H1 (cell line): ENCODE results near the gene WNT8B. TPM values are rescaled to one million over a fixed set of nuclear protein-coding genes. Genes with fewer than 3 reads are reported as not detected.

ENCODE experiments used
- CTCF ChIA-PET: fragments of 300-600 bp; sonication (Branson Sonifier 250); formaldehyde crosslinking; loops from one replicate; lab custom pipeline; 2021; ENCODE audit not compliant: partially characterized antibody; lab: Charles Lee
- POLR2A ChIA-PET: fragments of 300-600 bp; sonication (Branson Sonifier 250); formaldehyde crosslinking; loops from one replicate; lab custom pipeline; 2021; ENCODE audit warnings: inconsistent platforms; ENCODE audit not compliant: partially characterized antibody; lab: Charles Lee
- DNase-seq, 2 experiments: peaks; one replicate each; pipeline versions ENCODE4 v3.0.0 to v3.0.0-alpha.2; 2010 to 2022; ENCODE audit warnings: low spot score in 2 of 2, low read depth in 1 of 2, mixed read lengths in 1 of 2
- FAIRE-seq: peaks from 2 replicates; lab custom pipeline; 2011; peaks lifted over from hg19 to GRCh38; lab: Jason Lieb, UNC
- H2AFZ ChIP-seq: 2 replicates; pipeline ENCODE4 v1.8.1; 2012; ENCODE audit warnings: low read length, inconsistent platforms
- H2AK5ac ChIP-seq: 2 replicates; pipeline ENCODE4 v1.6.1; 2013; ENCODE audit warnings: low read depth, low read length
- H2BK120ac ChIP-seq: replicated peaks from 2 replicates; pipeline ENCODE3; 2013; ENCODE audit warnings: low read depth, low read length, inconsistent platforms
- H2BK12ac ChIP-seq: 2 replicates; pipeline ENCODE4 v1.6.1; 2013; ENCODE audit warnings: low read depth, low read length
- H2BK15ac ChIP-seq: 2 replicates; pipeline ENCODE4 v1.6.1; 2013; ENCODE audit warnings: low read length
- H2BK20ac ChIP-seq: 2 replicates; pipeline ENCODE4 v1.6.1; 2013; ENCODE audit warnings: low read length
- H2BK5ac ChIP-seq: 2 replicates; pipeline ENCODE4 v1.6.1; 2013; ENCODE audit warnings: low read depth, low read length
- H3K14ac ChIP-seq: 2 replicates; pipeline ENCODE4 v1.6.1; 2013; ENCODE audit warnings: inconsistent platforms; ENCODE audit not compliant: insufficient read length
- H3K18ac ChIP-seq: 2 replicates; pipeline ENCODE4 v1.6.1; 2013; ENCODE audit warnings: low read length; ENCODE audit errors: extremely low read depth
- H3K23ac ChIP-seq: 2 replicates; pipeline ENCODE4 v1.6.1; 2013; ENCODE audit warnings: inconsistent platforms; ENCODE audit not compliant: insufficient read length
- H3K23me2 ChIP-seq: 2 replicates; pipeline ENCODE4 v1.6.1; 2013; ENCODE audit warnings: low read depth, low read length
- H3K27ac ChIP-seq: 2 replicates; pipeline ENCODE4 v1.6.1; 2011; ENCODE audit warnings: low read depth, low read length, inconsistent platforms
- H3K27me3 ChIP-seq, 4 experiments: replicated peaks in 1 of 4; 1 replicate in 1 of 4; 2 replicates in 3 of 4; pipeline versions ENCODE4 v1.6.1 to v1.8.1; 2011 to 2013; ENCODE audit warnings: low read length in 3 of 4, mild to moderate bottlenecking in 3 of 4, inconsistent platforms in 2 of 4, mixed read lengths in 2 of 4, moderate library complexity in 1 of 4; ENCODE audit not compliant: control insufficient read depth in 3 of 4, insufficient read depth in 3 of 4; ENCODE audit errors: extremely low read depth in 1 of 4
- H3K36me3 ChIP-seq, 4 experiments: 2 replicates each; pipeline versions ENCODE4 v1.6.1 to v1.8.1; 2011 to 2013; ENCODE audit warnings: mild to moderate bottlenecking in 4 of 4, low read length in 3 of 4, moderate library complexity in 2 of 4, control low read depth in 1 of 4, inconsistent platforms in 1 of 4; ENCODE audit not compliant: insufficient read depth in 4 of 4, control insufficient read depth in 2 of 4
- H3K4ac ChIP-seq: replicated peaks from 2 replicates; pipeline ENCODE3; 2013; ENCODE audit warnings: low read length, low read depth, mixed read lengths, inconsistent platforms; ENCODE audit not compliant: insufficient read length
- H3K4me1 ChIP-seq, 4 experiments: replicated peaks in 1 of 4; 1 replicate in 1 of 4; 2 replicates in 3 of 4; pipeline versions ENCODE4 v1.6.1 to v1.8.1; 2011 to 2013; ENCODE audit warnings: low read length in 3 of 4, inconsistent platforms in 2 of 4, mixed read lengths in 1 of 4; ENCODE audit not compliant: insufficient read depth in 4 of 4, control insufficient read depth in 3 of 4
- H3K4me2 ChIP-seq, 2 experiments: 2 replicates each; pipeline versions ENCODE4 v1.6.1 to v1.8.1; 2011 to 2013; ENCODE audit warnings: low read depth in 2 of 2, low read length in 2 of 2, control low read depth in 1 of 2, inconsistent platforms in 1 of 2, mild to moderate bottlenecking in 1 of 2; ENCODE audit not compliant: insufficient read depth in 1 of 2
- H3K4me3 ChIP-seq, 4 experiments: fragments of 200-600, 300-600 bp in 1 of 4; sonication (generic), shearing (Covaris generic), sonication (Bioruptor Twin) in 1 of 4; 2 replicates each; pipeline versions ENCODE4 v1.5.1 to v1.8.1; 2011 to 2016; ENCODE audit warnings: low read length in 4 of 4, low read depth in 3 of 4, control low read depth in 2 of 4, inconsistent platforms in 2 of 4, mild to moderate bottlenecking in 2 of 4, mixed read lengths in 1 of 4, moderate library complexity in 1 of 4; ENCODE audit not compliant: insufficient read depth in 2 of 4; ENCODE audit errors: extremely low read depth in 1 of 4
- H3K56ac ChIP-seq: replicated peaks from 2 replicates; pipeline ENCODE3; 2013; ENCODE audit warnings: low read depth, mild to moderate bottlenecking, mixed read lengths, low read length, inconsistent platforms; ENCODE audit not compliant: insufficient read length
- H3K79me1 ChIP-seq: 2 replicates; pipeline ENCODE4 v1.6.1; 2013; ENCODE audit warnings: low read depth, low read length, control low read depth
- H3K79me2 ChIP-seq, 2 experiments: 2 replicates each; pipeline versions ENCODE4 v1.6.1 to v1.8.1; 2012 to 2013; ENCODE audit warnings: low read length in 2 of 2, mild to moderate bottlenecking in 2 of 2, inconsistent platforms in 1 of 2; ENCODE audit not compliant: insufficient read depth in 2 of 2, control insufficient read depth in 1 of 2
- H3K9ac ChIP-seq, 4 experiments: replicated peaks in 1 of 4; 1 replicate in 1 of 4; 2 replicates in 3 of 4; pipeline versions ENCODE4 v1.6.1 to v1.8.1; 2011 to 2013; ENCODE audit warnings: low read depth in 3 of 4, low read length in 3 of 4, control low read depth in 2 of 4, mild to moderate bottlenecking in 2 of 4, moderate library complexity in 2 of 4, inconsistent platforms in 1 of 4; ENCODE audit errors: extremely low read depth in 1 of 4
- H3K9me3 ChIP-seq, 2 experiments: 2 replicates each; pipeline versions ENCODE4 v1.6.1 to v1.8.1; 2012 to 2013; ENCODE audit warnings: mild to moderate bottlenecking in 2 of 2, moderate library complexity in 2 of 2, control low read depth in 1 of 2, inconsistent platforms in 1 of 2, low read depth in 1 of 2, low read length in 1 of 2, mixed read lengths in 1 of 2; ENCODE audit not compliant: insufficient read depth in 2 of 2
- H4K20me1 ChIP-seq, 2 experiments: replicated peaks in 1 of 2; 2 replicates each; pipeline versions ENCODE3 to v1.8.1; 2011 to 2013; ENCODE audit warnings: inconsistent platforms in 2 of 2, low read length in 2 of 2, mild to moderate bottlenecking in 1 of 2; ENCODE audit not compliant: insufficient read depth in 2 of 2, control insufficient read depth in 1 of 2
- H4K5ac ChIP-seq: 2 replicates; pipeline ENCODE4 v1.6.1; 2013; ENCODE audit warnings: low read length, low read depth, mixed read lengths, inconsistent platforms; ENCODE audit not compliant: insufficient read length
- H4K8ac ChIP-seq: 2 replicates; pipeline ENCODE4 v1.8.0; 2013; ENCODE audit warnings: mild to moderate bottlenecking, moderate library complexity, low read length, inconsistent platforms; ENCODE audit not compliant: insufficient read depth; ENCODE audit errors: extremely low read depth
- H4K91ac ChIP-seq: replicated peaks from 2 replicates; pipeline ENCODE3; 2013; ENCODE audit warnings: low read length, mixed read lengths, inconsistent platforms; ENCODE audit not compliant: insufficient read length
- BACH1 ChIP-seq: IDR thresholded peaks from 2 replicates; pipeline ENCODE4 v1.6.1; 2012; ENCODE audit warnings: low read length, improper control_type of control experiment
- BCL11A ChIP-seq, 2 experiments: IDR thresholded peaks; one replicate each; pipeline ENCODE4 v1.6.1; 2011; ENCODE audit warnings: low read depth in 2 of 2, low read length in 2 of 2, mild to moderate bottlenecking in 2 of 2
- CBX8 ChIP-seq: fragments of 300-800, 300-1000 bp; sonication (generic); IDR thresholded peaks from 2 replicates; pipeline ENCODE4 v1.7.1; 2016; ENCODE audit warnings: low read depth, low read length, borderline replicate concordance
- POLR2A ChIP-seq, 2 experiments: IDR thresholded peaks; 1 replicate in 1 of 2; 2 replicates in 1 of 2; pipeline ENCODE4 v1.6.1; 2011; ENCODE audit warnings: low read depth in 2 of 2, low read length in 2 of 2, mild to moderate bottlenecking in 2 of 2; ENCODE audit errors: control extremely low read depth in 1 of 2
- RFX5 ChIP-seq: IDR thresholded peaks from 2 replicates; pipeline ENCODE4 v1.6.1; 2011; ENCODE audit warnings: low read depth, low read length, improper control_type of control experiment, borderline replicate concordance
- SAP30 ChIP-seq: fragments of 300-600 bp; sonication (generic); IDR thresholded peaks from 2 replicates; pipeline ENCODE4 v1.7.1; 2012; ENCODE audit warnings: low read length, moderate library complexity, mild to moderate bottlenecking, inconsistent platforms; ENCODE audit not compliant: insufficient read depth, insufficient replicate concordance
- TAF7 ChIP-seq: optimal IDR thresholded peaks from 2 replicates; pipeline ENCODE3; 2011; ENCODE audit warnings: low read depth, mild to moderate bottlenecking, inconsistent platforms, low read length, moderate library complexity, borderline replicate concordance
- WGBS, 2 experiments: shearing (Covaris generic) in 1 of 2; methylation state at CpG; one replicate each; pipeline versions ENCODE4 v1.1.6 to v1.1.7; 2013 to 2015; ENCODE audit warnings: low lambda C conversion rate in 2 of 2, mixed read lengths in 2 of 2, inconsistent platforms in 1 of 2, low coverage in 1 of 2, missing lambda C conversion rate in 1 of 2; ENCODE audit not compliant: insufficient replicate concordance in 2 of 2, insufficient coverage in 1 of 2, insufficient read length in 1 of 2; ENCODE audit errors: extremely low coverage in 1 of 2, missing lambda C conversion rate in 1 of 2; 5-methylcytosine and 5-hydroxymethylcytosine counted together
- polyA plus RNA-seq, 7 experiments: library from polyadenylated mRNA; depleted of rRNA in 3 of 7; stranded (reverse) in 5 of 7; unstranded in 2 of 7; fragments of >200 nt in 5 of 7; fragments of 200-250 nt in 2 of 7; gene quantifications; 1 replicate in 5 of 7; 2 replicates in 1 of 7; 4 replicates in 1 of 7; pipeline versions ENCODE4 v1.2.1 to v1.2.3, GENCODE V29; 2011 to 2013; ENCODE audit warnings: missing spikeins in 2 of 7, mixed read lengths in 2 of 7
- total RNA-seq: library from RNA; stranded (reverse); fragmentation: NEBNext Ultra II Directional; extraction: Animal tissue kit (Norgen Biotek cat#: 25700); gene quantifications from 2 replicates; pipeline ENCODE4 v1.2.1, GENCODE V29; 2021
- TF ChIP-seq, protein P1 (sequence below), 3 experiments: IDR thresholded peaks; 1 replicate in 2 of 3; 2 replicates in 1 of 3; pipeline versions ENCODE4 v1.5.1 to v1.6.1; 2011; ENCODE audit warnings: low read length in 3 of 3, mild to moderate bottlenecking in 3 of 3, inconsistent platforms in 2 of 3, low read depth in 1 of 3, moderate library complexity in 1 of 3; ENCODE audit not compliant: insufficient read depth in 1 of 3; ENCODE audit errors: control extremely low read depth in 1 of 3

The WNT8B gene
- total and polyA plus RNA-seq, 2 of the 8 experiments (the other 6 are each of a cell fraction or from before 2014, with no cell fraction given), result 0.20 to 0.67 TPM

GRCh38 chr10:100433253-100434240 is 29.3 kb upstream of the WNT8B start:
- Histone ChIP-seq H2AFZ (no peak overlapping the region), H3K4ac (no peak overlapping the region), H2BK5ac (no peak overlapping the region), H3K18ac (no peak overlapping the region), H2BK120ac (no peak overlapping the region), H2BK12ac (no peak overlapping the region), H3K79me1 (no peaks in the 10 kb centered on the region), H3K14ac (no peak overlapping the region), H4K8ac (no peak overlapping the region), H4K5ac (no peak overlapping the region), H3K23ac (no peak overlapping the region), H4K91ac (no peak overlapping the region), H3K4me2 (no peak overlapping the region), H3K4me3 (no peak overlapping the region), H3K27me3 (no peaks in the 10 kb centered on the region), H3K79me2 (no peaks in the 10 kb centered on the region), H2AK5ac (no peak overlapping the region), H2BK20ac (no peak overlapping the region), H2BK15ac (no peak overlapping the region), H4K20me1 (no peaks in the 10 kb centered on the region), H3K56ac (no peak overlapping the region), H3K27ac (no peak overlapping the region), H3K4me1 (peaks cover 0 to 2% (median 0%) of the 10 kb centered on the region in 4 experiments; a peak in 1 of 7 replicates), H3K36me3 (no peaks in the 10 kb centered on the region), H3K23me2 (no peaks in the 10 kb centered on the region), H3K9ac (no peak overlapping the region), H3K9me3 (no peaks in the 10 kb centered on the region)
- ChIA-PET CTCF (interaction anchor here (0.6 to 6.2 kb wide), 56 partner anchors 7 to 582 kb away, joined by 3 to 226 read pairs (median 4); partner anchors contain the start of genes HIF1AN, PKD2L1, SCD and SEC31B), POLR2A (interaction anchor here (0.7 to 2.4 kb wide), 5 partner anchors 60 to 97 kb away, joined by 3 to 7 read pairs (median 3); partner anchors contain the start of gene SCD)
- peak; percentile 95 to 99 for DNase-seq
- 37% methylated on average over 13 of the region's 13 CpGs; no CpG with 5 or more reads in 1 of the 2 experiments for WGBS, 2 experiments
- FAIRE-seq, result peak; percentile 99
- TF ChIP-seq RFX5 (peak; percentile 62; the same call in 1 of the 2 replicates), BACH1 (no peak), BCL11A (IDR thresholded peaks at IDR 0.05; ENCODE audit: low read depth in 2 of 2, low read length in 2 of 2) (no peak), POLR2A (IDR thresholded peaks at IDR 0.05; ENCODE audit: control extremely low read depth in 1 of 2, low read depth in 2 of 2, low read length in 2 of 2) (no peak), TAF7 (peak; percentile 23), SAP30 (no peak), CBX8 (no peak)
- TF ChIP-seq, protein P1, sequence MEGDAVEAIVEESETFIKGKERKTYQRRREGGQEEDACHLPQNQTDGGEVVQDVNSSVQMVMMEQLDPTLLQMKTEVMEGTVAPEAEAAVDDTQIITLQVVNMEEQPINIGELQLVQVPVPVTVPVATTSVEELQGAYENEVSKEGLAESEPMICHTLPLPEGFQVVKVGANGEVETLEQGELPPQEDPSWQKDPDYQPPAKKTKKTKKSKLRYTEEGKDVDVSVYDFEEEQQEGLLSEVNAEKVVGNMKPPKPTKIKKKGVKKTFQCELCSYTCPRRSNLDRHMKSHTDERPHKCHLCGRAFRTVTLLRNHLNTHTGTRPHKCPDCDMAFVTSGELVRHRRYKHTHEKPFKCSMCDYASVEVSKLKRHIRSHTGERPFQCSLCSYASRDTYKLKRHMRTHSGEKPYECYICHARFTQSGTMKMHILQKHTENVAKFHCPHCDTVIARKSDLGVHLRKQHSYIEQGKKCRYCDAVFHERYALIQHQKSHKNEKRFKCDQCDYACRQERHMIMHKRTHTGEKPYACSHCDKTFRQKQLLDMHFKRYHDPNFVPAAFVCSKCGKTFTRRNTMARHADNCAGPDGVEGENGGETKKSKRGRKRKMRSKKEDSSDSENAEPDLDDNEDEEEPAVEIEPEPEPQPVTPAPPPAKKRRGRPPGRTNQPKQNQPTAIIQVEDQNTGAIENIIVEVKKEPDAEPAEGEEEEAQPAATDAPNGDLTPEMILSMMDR (IDR thresholded peaks at IDR 0.05; ENCODE audit: control extremely low read depth in 1 of 3, insufficient read depth in 1 of 3, low read depth in 1 of 3, low read length in 3 of 3), result peak; percentile 86 to 100 (median 99)
